ENCODE data around the gene ZCCHC24. TPM values are rescaled to one million over a fixed set of nuclear protein-coding genes. Genes with fewer than 3 reads are reported as not detected.

The ZCCHC24 gene
- total and polyA plus RNA-seq, 4 donors, result 7.8 to 23.9 (median 14.8) TPM

DNA sequence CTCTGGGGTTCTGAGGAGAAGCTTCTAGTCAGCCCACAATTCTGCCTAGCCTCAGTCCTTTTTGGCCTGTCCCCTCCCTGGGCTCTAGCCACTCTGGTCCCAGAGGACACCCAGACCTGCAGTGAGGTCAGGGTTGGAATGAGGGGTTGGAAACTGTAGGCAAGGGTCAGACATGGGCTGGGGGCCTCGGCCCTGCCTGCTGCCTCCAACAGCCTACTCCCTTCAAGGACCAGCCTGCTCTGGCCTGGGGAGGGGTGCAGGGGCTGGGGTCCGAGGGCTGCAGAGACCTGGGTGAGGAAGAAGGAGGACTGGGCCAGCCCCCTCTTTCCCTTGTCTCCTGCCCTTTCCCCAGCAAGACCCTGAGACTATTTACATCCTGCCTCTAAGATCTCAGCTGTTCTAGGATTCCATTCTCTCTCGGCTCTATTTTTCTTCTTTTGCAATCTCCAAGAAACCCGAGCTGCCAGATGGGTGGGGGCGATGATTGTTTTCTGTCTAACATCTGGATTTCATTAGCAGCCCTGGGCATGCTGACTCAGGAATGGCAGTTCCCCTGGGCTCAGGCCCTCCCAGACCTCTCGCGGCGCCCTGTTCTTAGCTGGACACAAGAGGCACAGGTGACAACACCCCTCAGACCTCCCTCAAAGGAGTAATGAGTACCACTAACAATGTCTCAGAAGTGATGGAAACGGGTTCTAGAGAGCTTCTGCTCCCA lies 23.1 kb downstream of the ZCCHC24 start:
- Histone ChIP-seq H3K27ac (ENCODE audit: low read depth in 1 of 2, low read length in 2 of 2) (peak overlapping the region; percentile 52 to 62), H3K27me3 (ENCODE audit: control insufficient read depth in 4 of 4, insufficient read depth in 4 of 4, low read length in 3 of 4) (no peaks in the 10 kb centered on the region), H3K9ac (ENCODE audit: low read depth in 1 of 2, low read length in 2 of 2) (peak overlapping the region in 1 of 2 donors; percentile 19), H3K36me3 (ENCODE audit: control insufficient read depth in 4 of 4, insufficient read depth in 3 of 4, low read depth in 1 of 4, low read length in 3 of 4) (peaks cover 0 to 9% (median 4%) of the 10 kb centered on the region in 4 donors), H3K4me1 (ENCODE audit: control insufficient read depth in 4 of 4, insufficient read depth in 4 of 4, low read length in 3 of 4) (peaks cover 19 to 66% (median 53%) of the 10 kb centered on the region in 4 donors), H3K9me3 (ENCODE audit: control insufficient read depth in 4 of 4, low read length in 3 of 4) (no peaks in the 10 kb centered on the region), H3K4me3 (ENCODE audit: low read depth in 1 of 3, low read length in 3 of 3) (no peak overlapping the region)
- DNase-seq (ENCODE audit: low spot score), result no peak
- WGBS, result 76% methylated on average over 9 of the region's 9 CpGs
- no peak for TF ChIP-seq RXRA (IDR thresholded peaks at IDR 0.05)
- TF ChIP-seq FOXA1 (IDR thresholded peaks at IDR 0.05), result no peak
- no peak for TF ChIP-seq NR2F2 (IDR thresholded peaks at IDR 0.05)
- no peak for TF ChIP-seq JUND (IDR thresholded peaks at IDR 0.05)
- TF ChIP-seq, protein P1, sequence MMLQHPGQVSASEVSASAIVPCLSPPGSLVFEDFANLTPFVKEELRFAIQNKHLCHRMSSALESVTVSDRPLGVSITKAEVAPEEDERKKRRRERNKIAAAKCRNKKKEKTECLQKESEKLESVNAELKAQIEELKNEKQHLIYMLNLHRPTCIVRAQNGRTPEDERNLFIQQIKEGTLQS (IDR thresholded peaks at IDR 0.05), result no peak
- TF ChIP-seq, protein P2, sequence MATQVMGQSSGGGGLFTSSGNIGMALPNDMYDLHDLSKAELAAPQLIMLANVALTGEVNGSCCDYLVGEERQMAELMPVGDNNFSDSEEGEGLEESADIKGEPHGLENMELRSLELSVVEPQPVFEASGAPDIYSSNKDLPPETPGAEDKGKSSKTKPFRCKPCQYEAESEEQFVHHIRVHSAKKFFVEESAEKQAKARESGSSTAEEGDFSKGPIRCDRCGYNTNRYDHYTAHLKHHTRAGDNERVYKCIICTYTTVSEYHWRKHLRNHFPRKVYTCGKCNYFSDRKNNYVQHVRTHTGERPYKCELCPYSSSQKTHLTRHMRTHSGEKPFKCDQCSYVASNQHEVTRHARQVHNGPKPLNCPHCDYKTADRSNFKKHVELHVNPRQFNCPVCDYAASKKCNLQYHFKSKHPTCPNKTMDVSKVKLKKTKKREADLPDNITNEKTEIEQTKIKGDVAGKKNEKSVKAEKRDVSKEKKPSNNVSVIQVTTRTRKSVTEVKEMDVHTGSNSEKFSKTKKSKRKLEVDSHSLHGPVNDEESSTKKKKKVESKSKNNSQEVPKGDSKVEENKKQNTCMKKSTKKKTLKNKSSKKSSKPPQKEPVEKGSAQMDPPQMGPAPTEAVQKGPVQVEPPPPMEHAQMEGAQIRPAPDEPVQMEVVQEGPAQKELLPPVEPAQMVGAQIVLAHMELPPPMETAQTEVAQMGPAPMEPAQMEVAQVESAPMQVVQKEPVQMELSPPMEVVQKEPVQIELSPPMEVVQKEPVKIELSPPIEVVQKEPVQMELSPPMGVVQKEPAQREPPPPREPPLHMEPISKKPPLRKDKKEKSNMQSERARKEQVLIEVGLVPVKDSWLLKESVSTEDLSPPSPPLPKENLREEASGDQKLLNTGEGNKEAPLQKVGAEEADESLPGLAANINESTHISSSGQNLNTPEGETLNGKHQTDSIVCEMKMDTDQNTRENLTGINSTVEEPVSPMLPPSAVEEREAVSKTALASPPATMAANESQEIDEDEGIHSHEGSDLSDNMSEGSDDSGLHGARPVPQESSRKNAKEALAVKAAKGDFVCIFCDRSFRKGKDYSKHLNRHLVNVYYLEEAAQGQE (IDR thresholded peaks at IDR 0.05), result no peak
- TF ChIP-seq SP1 (IDR thresholded peaks at IDR 0.05), result no peak
- no peak for TF ChIP-seq FOXA2 (IDR thresholded peaks at IDR 0.05)
- TF ChIP-seq EGR1 (IDR thresholded peaks at IDR 0.05; ENCODE audit: low read depth in 2 of 2), result no peak
- TF ChIP-seq RAD21 (IDR thresholded peaks at IDR 0.05), result no peak
- no peak for TF ChIP-seq HNF4A (conservative IDR thresholded peaks at IDR 0.05)
- TF ChIP-seq, protein P3, sequence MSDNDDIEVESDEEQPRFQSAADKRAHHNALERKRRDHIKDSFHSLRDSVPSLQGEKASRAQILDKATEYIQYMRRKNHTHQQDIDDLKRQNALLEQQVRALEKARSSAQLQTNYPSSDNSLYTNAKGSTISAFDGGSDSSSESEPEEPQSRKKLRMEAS (IDR thresholded peaks at IDR 0.05), result no peak
- no peak for TF ChIP-seq HNF4G (IDR thresholded peaks at IDR 0.05)
- no peak for TF ChIP-seq TAF1 (conservative IDR thresholded peaks at IDR 0.05)
- TF ChIP-seq, protein P4, sequence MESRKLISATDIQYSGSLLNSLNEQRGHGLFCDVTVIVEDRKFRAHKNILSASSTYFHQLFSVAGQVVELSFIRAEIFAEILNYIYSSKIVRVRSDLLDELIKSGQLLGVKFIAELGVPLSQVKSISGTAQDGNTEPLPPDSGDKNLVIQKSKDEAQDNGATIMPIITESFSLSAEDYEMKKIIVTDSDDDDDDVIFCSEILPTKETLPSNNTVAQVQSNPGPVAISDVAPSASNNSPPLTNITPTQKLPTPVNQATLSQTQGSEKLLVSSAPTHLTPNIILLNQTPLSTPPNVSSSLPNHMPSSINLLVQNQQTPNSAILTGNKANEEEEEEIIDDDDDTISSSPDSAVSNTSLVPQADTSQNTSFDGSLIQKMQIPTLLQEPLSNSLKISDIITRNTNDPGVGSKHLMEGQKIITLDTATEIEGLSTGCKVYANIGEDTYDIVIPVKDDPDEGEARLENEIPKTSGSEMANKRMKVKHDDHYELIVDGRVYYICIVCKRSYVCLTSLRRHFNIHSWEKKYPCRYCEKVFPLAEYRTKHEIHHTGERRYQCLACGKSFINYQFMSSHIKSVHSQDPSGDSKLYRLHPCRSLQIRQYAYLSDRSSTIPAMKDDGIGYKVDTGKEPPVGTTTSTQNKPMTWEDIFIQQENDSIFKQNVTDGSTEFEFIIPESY (IDR thresholded peaks at IDR 0.05), result no peak

DNA sequence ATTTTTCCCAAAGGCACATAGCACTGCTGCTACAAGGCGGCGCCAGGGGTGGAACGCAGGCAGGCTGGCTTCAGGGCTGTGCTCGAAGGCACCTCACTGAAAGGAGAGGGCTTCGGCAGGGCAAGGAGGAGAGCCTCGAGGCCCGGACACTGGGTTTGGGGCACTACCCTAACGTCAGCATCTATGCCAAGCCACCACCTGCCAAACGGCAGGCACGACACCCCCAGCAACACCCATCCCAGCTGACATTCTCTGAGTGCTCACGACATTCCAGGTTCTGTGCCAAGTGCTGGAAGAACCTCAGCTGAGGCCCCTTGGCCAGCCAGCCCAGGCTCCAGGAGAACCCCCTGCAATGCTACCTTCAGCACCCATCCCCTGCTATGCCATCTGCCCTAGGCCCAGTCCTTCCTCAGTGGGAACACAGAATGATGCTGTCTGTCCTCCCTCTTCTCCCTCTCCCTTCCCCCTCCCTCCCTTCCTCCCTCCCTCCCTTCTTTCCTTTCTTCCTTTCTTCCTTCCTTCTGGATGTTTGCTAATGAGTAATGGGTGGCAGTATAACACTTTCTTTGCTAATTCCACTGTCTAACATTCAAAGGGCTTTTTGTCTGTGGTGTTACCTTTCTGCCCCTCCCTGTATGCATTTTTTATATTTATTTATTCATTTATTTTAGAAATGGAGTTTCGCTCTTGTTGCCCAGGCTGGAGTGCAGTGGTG lies 24.3 kb downstream of the ZCCHC24 start:
- Histone ChIP-seq H3K4me1 (ENCODE audit: control insufficient read depth in 4 of 4, insufficient read depth in 4 of 4, low read length in 3 of 4) (peaks cover 19 to 78% (median 63%) of the 10 kb centered on the region in 4 donors), H3K36me3 (ENCODE audit: control insufficient read depth in 4 of 4, insufficient read depth in 3 of 4, low read depth in 1 of 4, low read length in 3 of 4) (peaks cover 0 to 16% (median 8%) of the 10 kb centered on the region in 4 donors)
- no peak for DNase-seq (ENCODE audit: low spot score)

More for the DNA sequence above, 24.3 kb downstream of the ZCCHC24 start:
- Histone ChIP-seq H3K4me3 (ENCODE audit: low read depth in 1 of 3, low read length in 3 of 3) (no peak overlapping the region), H3K27me3 (ENCODE audit: control insufficient read depth in 4 of 4, insufficient read depth in 4 of 4, low read length in 3 of 4) (no peaks in the 10 kb centered on the region), H3K27ac (ENCODE audit: low read depth in 1 of 2, low read length in 2 of 2) (peak overlapping the region in 1 of 2 donors; percentile 7), H3K9ac (ENCODE audit: low read depth in 1 of 2, low read length in 2 of 2) (no peak overlapping the region), H3K9me3 (ENCODE audit: control insufficient read depth in 4 of 4, low read length in 3 of 4) (no peaks in the 10 kb centered on the region)
- TF ChIP-seq EGR1 (IDR thresholded peaks at IDR 0.05; ENCODE audit: low read depth in 2 of 2) (no peak), JUND (IDR thresholded peaks at IDR 0.05) (no peak), GABPA (IDR thresholded peaks at IDR 0.05 in 1 of 2, conservative IDR thresholded peaks at IDR 0.05 in 1 of 2) (no peak), YY1 (IDR thresholded peaks at IDR 0.05) (no peak), SP1 (IDR thresholded peaks at IDR 0.05) (no peak)
- TF ChIP-seq, protein P4 (IDR thresholded peaks at IDR 0.05), result no peak
- TF ChIP-seq, protein P5, sequence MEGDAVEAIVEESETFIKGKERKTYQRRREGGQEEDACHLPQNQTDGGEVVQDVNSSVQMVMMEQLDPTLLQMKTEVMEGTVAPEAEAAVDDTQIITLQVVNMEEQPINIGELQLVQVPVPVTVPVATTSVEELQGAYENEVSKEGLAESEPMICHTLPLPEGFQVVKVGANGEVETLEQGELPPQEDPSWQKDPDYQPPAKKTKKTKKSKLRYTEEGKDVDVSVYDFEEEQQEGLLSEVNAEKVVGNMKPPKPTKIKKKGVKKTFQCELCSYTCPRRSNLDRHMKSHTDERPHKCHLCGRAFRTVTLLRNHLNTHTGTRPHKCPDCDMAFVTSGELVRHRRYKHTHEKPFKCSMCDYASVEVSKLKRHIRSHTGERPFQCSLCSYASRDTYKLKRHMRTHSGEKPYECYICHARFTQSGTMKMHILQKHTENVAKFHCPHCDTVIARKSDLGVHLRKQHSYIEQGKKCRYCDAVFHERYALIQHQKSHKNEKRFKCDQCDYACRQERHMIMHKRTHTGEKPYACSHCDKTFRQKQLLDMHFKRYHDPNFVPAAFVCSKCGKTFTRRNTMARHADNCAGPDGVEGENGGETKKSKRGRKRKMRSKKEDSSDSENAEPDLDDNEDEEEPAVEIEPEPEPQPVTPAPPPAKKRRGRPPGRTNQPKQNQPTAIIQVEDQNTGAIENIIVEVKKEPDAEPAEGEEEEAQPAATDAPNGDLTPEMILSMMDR (IDR thresholded peaks at IDR 0.05; ENCODE audit: low read depth, low read length, missing input control), result no peak
- TF ChIP-seq, protein P1 (IDR thresholded peaks at IDR 0.05), result no peak
- 74% methylated on average over 12 of the region's 12 CpGs for WGBS

Measured in liver (tissue), 9 donors.